ENCODE measurements around the gene GMDS.

- no peak for TF ChIP-seq CTCF (IDR thresholded peaks at IDR 0.05)
- no peak for TF ChIP-seq EZH2 (IDR thresholded peaks at IDR 0.05; ENCODE audit: borderline replicate concordance, insufficient read depth, low read depth, low read length, poor library complexity, severe bottlenecking)
These were observed 639.3 kb downstream of the GMDS start for GRCh38 chr6:1605893-1606779.
